GM18861 (cell line): ENCODE results near the gene CMBL.

ENCODE experiments used
- ATAC-seq: cut with Tn5 transposase; IDR thresholded peaks from one replicate; pipeline ENCODE4 v1.9.1; 2021; ENCODE audit not compliant: unreplicated experiment

CMBL gene

DNA sequence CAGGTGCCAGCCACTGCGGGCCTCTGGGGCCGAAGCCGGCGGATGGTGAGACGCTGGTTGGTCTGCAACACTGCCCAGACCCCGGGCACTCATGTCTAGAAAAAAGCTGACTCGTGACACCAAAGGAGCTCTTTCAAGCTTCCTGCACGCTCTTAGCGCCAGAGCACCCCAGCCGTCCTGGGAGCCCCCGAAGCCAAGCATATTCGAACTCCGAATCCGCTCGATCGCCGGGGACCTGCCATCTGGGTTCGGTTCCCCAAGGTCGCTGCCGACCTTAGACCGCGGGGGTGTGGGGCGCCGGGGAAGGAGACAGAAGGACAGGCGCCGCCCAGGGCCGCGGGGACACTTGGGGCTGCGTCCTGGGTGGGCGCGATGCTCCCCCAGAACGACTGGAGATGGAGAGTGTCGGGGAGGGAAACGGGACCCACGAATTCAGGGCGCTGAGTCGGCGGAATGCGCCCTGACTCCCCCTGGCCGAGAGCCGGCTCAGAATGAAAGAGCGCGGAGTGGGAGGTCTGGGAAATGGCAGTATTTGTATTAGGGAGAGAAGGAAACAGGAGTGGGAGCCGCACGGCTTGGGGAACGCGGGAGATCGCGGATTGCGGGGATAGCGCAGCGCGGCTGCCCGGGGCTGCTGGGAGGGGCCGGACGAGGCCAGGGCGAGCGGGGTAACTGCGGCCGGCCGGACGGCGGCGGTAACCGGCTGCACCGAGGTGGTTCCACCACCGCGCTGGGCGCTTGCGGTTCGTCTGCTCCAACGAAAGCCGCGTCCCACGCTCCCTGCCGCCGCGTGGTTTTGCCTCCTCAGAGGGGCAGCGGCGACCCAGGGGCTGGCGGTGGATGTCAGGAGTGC is 25.7 kb upstream of the CMBL start:
- ATAC-seq, result no peak

DNA sequence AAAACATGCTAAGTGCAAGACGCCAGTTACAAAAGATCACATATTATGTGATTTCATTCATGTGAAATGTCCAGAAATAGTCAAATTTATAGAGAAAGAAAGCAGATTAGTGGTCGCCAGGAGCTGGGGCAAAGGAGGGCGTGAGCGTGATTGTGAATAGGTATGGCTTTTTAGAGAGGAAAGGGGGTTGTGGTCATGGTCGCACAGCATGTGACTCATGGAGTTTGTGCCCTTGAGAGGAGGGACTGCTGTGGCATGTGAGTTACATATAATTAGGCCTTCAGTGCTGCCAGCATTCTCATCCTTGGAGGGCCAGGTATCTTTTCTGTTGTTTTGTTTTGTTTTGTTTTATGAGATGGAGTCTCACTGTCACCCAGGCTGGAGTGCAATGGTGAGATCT is 24.6 kb upstream of the CMBL start:
- ATAC-seq, result no peak

GRCh38 chr5:10331341-10331796 is 23.7 kb upstream of the CMBL start:
- ATAC-seq, result no peak

- no peak for ATAC-seq
Measured at GRCh38 chr5:10330511-10331230, 23.0 kb upstream of the CMBL start.

DNA sequence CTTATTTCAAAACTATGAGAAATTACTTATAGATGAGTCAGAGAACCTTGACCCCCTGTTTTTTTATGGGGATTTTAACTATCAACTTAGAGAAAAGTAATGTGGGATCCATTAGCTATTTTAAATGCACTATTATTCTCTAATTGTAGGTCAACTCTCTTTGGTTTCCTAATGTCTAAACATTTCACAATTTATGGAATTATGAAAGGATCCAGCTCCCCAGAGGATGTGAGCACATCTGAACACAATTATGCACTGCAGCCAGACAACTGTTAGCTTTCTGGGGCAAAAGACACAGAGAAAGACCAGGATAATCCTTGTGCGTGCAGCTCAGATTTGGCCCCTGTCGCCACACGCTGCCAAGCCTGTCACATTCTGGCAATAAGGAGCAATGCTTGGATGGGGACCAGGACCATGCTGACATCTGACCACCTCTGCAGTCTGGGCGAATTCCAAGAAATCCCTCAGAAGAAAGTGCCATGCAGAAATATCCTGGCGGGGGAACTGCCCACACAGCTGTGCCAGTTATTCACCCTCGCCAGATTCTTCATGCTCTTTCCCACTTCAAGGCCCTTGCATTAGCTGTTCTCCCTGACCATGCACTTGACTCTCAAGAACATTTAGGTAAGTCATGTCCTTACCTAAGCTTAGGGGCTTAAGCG is 22.2 kb upstream of the CMBL start:
- ATAC-seq, result no peak

DNA sequence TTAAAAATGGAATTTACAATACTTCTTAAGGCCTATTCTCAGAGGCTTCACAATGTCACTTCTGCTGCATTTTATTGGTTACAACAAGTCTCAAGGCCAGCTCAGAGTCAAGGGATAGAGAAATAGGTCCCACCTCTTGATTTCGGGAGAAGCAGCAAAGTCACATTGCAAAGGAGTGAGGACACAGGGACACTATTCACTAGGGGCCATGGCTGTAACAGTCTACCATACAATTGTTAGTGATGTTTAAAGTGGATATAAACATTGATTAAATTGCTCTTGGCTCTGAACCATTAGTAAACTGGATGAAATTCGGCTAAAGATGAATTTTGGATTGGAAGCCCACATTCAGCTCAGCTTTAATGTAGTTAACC is 21.7 kb upstream of the CMBL start:
- no peak for ATAC-seq

- ATAC-seq, result no peak
Measured at GRCh38 chr5:10328323-10328722, 20.6 kb upstream of the CMBL start.

GRCh38 chr5:10324518-10325370 is 17.0 kb upstream of the CMBL start:
- no peak for ATAC-seq

DNA sequence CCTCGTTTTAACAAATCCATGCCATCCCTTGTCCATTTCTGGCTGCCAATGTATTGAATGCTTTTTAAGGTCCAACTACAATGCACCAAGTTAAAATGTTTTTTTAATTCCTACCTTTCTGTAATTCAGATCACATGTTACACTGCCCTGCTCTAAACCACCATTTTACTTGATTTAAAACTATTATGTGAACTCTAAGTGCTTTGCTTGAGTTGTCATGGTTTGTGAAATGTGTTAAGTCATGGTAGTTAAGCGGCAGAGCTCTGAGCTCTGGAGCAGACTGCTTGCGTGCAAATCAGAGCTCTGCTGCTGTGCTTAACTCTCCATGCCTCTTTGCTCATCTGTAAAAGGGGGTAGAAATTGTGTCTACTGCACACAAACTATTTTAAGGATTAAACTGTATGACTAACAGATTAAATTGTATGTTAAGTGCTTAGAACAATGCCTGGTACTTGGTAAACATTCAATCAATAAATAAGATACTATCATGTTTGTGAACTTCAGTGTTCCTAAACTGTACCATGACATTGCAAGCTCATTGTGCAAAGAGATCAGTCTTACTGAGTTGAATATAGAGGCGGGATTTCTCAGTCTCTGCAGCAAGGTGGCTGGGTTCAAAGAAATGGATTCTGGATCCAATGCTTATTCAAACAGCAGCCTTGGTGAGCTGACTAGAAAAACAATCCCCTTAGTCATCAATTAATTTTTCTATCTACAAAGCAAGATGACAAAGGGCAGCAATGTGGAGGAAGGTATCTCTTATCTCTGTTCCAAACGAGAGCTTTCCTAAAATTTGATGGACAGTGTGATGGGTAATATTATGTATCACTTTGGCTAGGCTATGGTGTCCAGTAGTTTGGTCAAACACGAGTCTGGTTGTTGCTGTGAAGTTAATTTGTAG is 16.1 kb upstream of the CMBL start:
- no peak for ATAC-seq

GRCh38 chr5:10321882-10322281 is 14.2 kb upstream of the CMBL start:
- no peak for ATAC-seq

DNA sequence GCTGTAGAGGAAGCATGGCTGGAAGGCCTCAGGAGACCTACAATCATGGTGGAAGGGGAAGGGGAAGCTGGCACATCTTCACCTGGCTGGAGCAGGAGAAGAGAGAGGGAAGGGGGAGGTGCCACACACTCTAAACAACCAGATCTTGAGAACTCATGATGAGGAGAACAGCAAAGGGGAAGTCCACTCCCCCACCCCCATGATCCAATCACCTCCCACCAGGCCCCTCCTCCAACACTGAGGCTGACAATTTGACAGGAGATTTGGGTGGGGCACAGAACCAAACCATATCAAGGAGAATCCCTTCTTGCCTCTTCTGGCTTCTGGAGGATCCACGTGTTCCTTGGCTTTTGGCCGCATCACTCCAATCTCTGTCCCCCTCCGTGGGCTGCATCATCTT is 13.1 kb upstream of the CMBL start:
- ATAC-seq, result no peak

GRCh38 chr5:10319202-10319851 is 11.6 kb upstream of the CMBL start:
- ATAC-seq, result no peak

GRCh38 chr5:10317825-10318682 is 10.4 kb upstream of the CMBL start:
- ATAC-seq, result peak; percentile 78

DNA sequence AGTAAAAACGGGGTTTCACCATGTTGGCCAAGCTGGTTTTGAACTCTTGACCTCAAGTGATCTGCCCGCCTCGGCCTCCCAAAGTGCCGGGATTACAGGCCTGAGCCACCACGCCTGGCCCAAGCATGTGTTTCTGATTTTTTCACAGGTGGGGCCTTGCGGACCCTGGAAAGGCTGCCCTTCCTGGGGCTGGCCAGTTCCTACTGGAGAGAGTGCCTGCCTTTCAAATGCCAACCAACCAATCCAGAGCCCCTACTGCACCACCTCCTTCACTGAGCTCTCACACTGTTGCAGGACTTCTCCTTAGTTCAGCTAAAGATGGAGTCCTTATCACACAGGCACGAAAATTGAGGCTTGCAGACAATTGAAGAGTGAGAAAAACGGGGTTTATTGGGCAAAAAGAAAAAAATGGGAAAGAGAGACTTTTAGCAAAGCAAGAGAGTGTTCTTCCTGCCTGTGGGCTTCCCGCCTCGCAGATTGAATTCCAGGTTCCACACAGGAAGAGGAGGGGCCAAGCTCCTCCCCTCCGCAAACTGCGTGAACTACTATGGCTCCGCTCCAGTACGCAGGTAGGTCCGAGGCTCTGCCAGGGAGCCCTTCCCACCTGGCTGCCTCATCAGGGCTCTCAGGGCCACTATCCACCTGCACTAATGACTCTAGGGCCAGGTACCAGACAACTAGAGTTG is 8.3 kb upstream of the CMBL start:
- no peak for ATAC-seq

- ATAC-seq, result no peak
Measured at GRCh38 chr5:10315201-10315600, 7.5 kb upstream of the CMBL start.

DNA sequence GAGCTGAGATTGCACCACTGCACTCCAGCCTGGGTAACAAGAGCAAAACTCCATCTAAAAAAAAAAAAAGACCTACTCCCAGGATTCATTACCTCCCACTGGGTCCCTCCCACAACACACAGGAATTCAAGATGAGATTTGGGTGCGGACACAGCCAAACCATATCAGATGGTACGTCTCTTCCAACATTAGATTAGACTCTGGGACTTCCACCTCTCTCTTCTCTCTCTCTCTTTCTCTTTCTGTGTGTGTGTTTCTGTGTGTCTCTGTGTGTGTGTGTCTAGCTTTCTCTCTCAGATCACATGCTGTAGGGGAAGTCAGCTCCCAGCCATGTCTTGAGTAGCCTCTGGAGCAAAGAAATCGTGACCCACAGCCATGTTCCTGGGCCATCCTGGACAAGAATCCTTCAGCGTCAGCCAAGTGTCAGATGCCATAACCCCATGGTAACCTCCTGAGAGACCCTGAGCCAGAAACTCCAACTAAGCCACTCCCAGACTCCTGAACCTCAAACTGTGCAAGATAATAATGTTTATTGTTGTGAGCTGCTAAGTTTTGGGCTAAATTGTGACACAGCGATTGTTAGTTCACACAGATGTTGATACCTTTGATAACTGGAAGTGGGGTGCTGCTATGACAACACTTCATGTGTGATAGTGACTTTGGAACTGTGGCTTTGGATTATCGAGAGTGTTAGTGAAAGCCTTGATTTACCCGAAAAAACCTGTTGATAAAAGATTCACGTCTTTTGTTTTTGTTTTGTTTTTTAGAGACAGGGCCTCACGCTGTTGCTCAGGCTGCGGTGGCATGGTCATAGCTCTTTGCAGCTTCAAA is 4.1 kb upstream of the CMBL start:
- ATAC-seq, result no peak
